Karpas-422 (cell line): ENCODE results near the gene FKBP15. TPM values are rescaled to one million over a fixed set of nuclear protein-coding genes. Genes with fewer than 3 reads are reported as not detected.

Experiments
- DNase-seq: peaks from one replicate; pipeline ENCODE4 v3.0.0-alpha.2; 2015
- H2AFZ ChIP-seq: fragments of 200-600 bp; sonication (generic); 2 replicates; pipeline ENCODE4 v1.6.1; 2014; ENCODE audit warnings: antibody characterized with exemption, low read length, mixed read lengths
- H3K27ac ChIP-seq: fragments of 200-600 bp; sonication (generic); 2 replicates; pipeline ENCODE4 v1.5.1; 2014; ENCODE audit warnings: mild to moderate bottlenecking, low read length, moderate library complexity
- H3K27me3 ChIP-seq: fragments of 200-600 bp; sonication (generic); 2 replicates; pipeline ENCODE4 v1.6.1; 2014; ENCODE audit warnings: low read length, mixed read lengths
- H3K36me3 ChIP-seq: fragments of 200-600 bp; sonication (generic); 2 replicates; pipeline ENCODE4 v1.6.1; 2014; ENCODE audit warnings: low read length, mixed read lengths; ENCODE audit not compliant: insufficient read depth
- H3K4me1 ChIP-seq: fragments of 200-600 bp; sonication (generic); 2 replicates; pipeline ENCODE4 v1.6.1; 2014; ENCODE audit warnings: mild to moderate bottlenecking, low read length, mixed read lengths
- H3K4me2 ChIP-seq: fragments of 200-600 bp; sonication (generic); 2 replicates; pipeline ENCODE4 v1.6.1; 2014; ENCODE audit warnings: low read length, low read depth, mild to moderate bottlenecking; ENCODE audit not compliant: poor library complexity, severe bottlenecking
- H3K4me3 ChIP-seq: fragments of 200-600 bp; sonication (generic); 2 replicates; pipeline ENCODE4 v1.5.1; 2014; ENCODE audit warnings: mild to moderate bottlenecking, antibody characterized with exemption, low read length, mixed read lengths
- H3K79me2 ChIP-seq: fragments of 200-600 bp; sonication (generic); 2 replicates; pipeline ENCODE4 v1.6.1; 2014; ENCODE audit warnings: mild to moderate bottlenecking, low read length, mixed read lengths
- H3K9ac ChIP-seq: fragments of 200-600 bp; sonication (generic); 2 replicates; pipeline ENCODE4 v1.6.0; 2014; ENCODE audit warnings: low read length
- H3K9me2 ChIP-seq: fragments of 200-600 bp; sonication (generic), shearing (Covaris generic); replicated peaks from 2 replicates; pipeline ENCODE4 v1.6.0; 2014; ENCODE audit warnings: mild to moderate bottlenecking, low read length, moderate library complexity; ENCODE audit not compliant: insufficient read depth
- H3K9me3 ChIP-seq: fragments of 300-700, 200-600 bp; sonication (generic); 2 replicates; pipeline ENCODE4 v1.6.1; 2014; ENCODE audit warnings: low read length, mixed read lengths
- H4K20me1 ChIP-seq: fragments of 200-600 bp; sonication (generic); 2 replicates; pipeline ENCODE4 v1.6.1; 2014; ENCODE audit warnings: mild to moderate bottlenecking, antibody characterized with exemption, low read length, low read depth; ENCODE audit not compliant: insufficient read depth
- total RNA-seq: library from RNA; depleted of rRNA; stranded (reverse); fragments of >200 nt; shearing (Covaris generic); gene quantifications from 2 replicates; pipeline ENCODE4 v1.2.3, GENCODE V29; 2014; ENCODE audit warnings: low replicate concordance

FKBP15 gene
- total RNA-seq, 1 experiment from 2014 or later: 65.1 TPM

DNA sequence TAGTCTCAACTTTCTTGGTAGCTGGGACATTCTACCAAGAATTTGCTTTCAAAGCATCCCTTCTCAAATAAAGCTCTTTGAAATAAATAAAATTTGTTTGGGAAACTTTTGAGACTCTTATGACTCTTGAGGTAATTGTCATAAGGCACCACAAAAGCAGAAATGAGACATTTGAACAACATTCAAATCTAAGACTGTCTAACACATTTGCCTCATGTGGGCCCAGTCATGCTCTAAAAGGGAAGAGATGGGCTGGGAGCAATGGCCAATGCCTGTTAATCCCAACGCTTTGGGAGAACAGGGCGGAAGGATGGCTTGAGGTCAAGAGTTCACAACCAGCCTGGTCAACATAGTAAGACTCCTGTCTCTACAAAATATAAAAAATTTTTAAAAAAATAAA lies 43.8 kb downstream of the FKBP15 start:
- no peak for DNase-seq
- Histone ChIP-seq H3K4me3 (no peak overlapping the region), H3K36me3 (peaks cover 81% of the 10 kb centered on the region), H3K27ac (no peak overlapping the region), H3K9me2 (no peaks in the 10 kb centered on the region), H3K9me3 (no peaks in the 10 kb centered on the region), H2AFZ (no peak overlapping the region), H3K4me1 (no peaks in the 10 kb centered on the region), H3K9ac (no peak overlapping the region), H4K20me1 (no peaks in the 10 kb centered on the region), H3K4me2 (no peak overlapping the region), H3K27me3 (no peaks in the 10 kb centered on the region), H3K79me2 (peaks cover 4% of the 10 kb centered on the region; the same call in 1 of the 2 replicates)

- H2AFZ ChIP-seq: no peak overlapping the region
- no peak overlapping the region for H3K9ac ChIP-seq
- H3K9me2 ChIP-seq: no peaks in the 10 kb centered on the region
- no peaks in the 10 kb centered on the region for H3K4me1 ChIP-seq
- H3K27ac ChIP-seq: no peak overlapping the region
- no peak overlapping the region for H3K4me2 ChIP-seq
- H3K27me3 ChIP-seq: no peaks in the 10 kb centered on the region
- H3K9me3 ChIP-seq: no peaks in the 10 kb centered on the region
- H3K79me2 ChIP-seq: peaks cover 4% of the 10 kb centered on the region; the same call in 1 of the 2 replicates
- no peaks in the 10 kb centered on the region for H4K20me1 ChIP-seq
- peaks cover 79% of the 10 kb centered on the region for H3K36me3 ChIP-seq
- DNase-seq: no peak
- H3K4me3 ChIP-seq: no peak overlapping the region
These were observed 44.3 kb downstream of the FKBP15 start for GRCh38 chr9:113176803-113177202.

DNA sequence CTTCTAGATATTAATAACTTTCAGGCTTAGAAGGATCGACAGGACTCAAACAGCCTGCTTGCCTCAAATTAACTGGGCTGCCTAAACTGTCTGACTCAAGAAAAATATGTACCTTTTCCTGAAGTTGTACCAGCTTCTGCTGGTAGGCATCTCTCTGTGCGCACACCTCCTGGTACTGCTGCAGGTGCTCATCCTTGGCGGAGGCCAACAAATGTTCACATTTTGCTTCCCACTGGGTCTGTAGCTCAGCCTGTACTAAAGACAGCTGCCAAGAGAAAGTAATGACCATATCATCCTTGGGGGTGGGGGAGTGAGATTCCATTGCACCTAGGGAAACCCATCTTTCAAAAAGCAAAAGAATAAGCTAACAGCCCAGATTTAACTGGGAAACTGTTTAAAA lies 47.7 kb downstream of the FKBP15 start:
- Histone ChIP-seq H3K9me2 (no peaks in the 10 kb centered on the region), H3K27ac (no peak overlapping the region), H3K4me2 (no peak overlapping the region), H3K9ac (no peak overlapping the region), H4K20me1 (no peaks in the 10 kb centered on the region), H3K4me1 (no peaks in the 10 kb centered on the region), H2AFZ (no peak overlapping the region), H3K27me3 (no peaks in the 10 kb centered on the region), H3K79me2 (peaks cover 4% of the 10 kb centered on the region; the same call in 1 of the 2 replicates), H3K9me3 (no peaks in the 10 kb centered on the region), H3K4me3 (no peak overlapping the region), H3K36me3 (peaks cover 80% of the 10 kb centered on the region)
- no peak for DNase-seq

DNA sequence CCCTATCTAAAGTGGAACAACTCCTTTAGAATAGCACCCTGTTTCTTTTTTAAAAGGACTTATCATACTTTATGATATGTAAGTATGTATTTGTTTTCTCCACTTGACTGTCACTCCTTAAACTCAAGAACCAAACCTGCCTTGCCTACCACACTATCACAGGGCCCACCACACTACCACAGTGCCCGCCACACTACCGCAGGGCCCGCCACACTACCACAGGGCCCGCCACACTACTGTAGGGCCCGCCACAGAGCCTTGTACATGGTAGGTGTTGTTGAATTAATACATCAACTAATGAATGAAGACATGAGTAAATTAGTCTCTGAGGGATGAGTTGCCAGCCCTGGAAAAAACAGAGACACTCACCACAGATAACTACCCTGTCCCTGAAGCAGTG lies 52.3 kb downstream of the FKBP15 start:
- H3K27me3 ChIP-seq: no peaks in the 10 kb centered on the region
- H3K9me2 ChIP-seq: no peaks in the 10 kb centered on the region
- no peak overlapping the region for H3K4me2 ChIP-seq
- H2AFZ ChIP-seq: no peak overlapping the region
- no peak for DNase-seq
- no peaks in the 10 kb centered on the region for H3K79me2 ChIP-seq
- H3K36me3 ChIP-seq: peaks cover 59% of the 10 kb centered on the region
- H3K4me3 ChIP-seq: no peak overlapping the region
- no peaks in the 10 kb centered on the region for H3K4me1 ChIP-seq
- H3K9ac ChIP-seq: no peak overlapping the region
- H3K9me3 ChIP-seq: no peaks in the 10 kb centered on the region
- H3K27ac ChIP-seq: no peak overlapping the region
- no peaks in the 10 kb centered on the region for H4K20me1 ChIP-seq

DNA sequence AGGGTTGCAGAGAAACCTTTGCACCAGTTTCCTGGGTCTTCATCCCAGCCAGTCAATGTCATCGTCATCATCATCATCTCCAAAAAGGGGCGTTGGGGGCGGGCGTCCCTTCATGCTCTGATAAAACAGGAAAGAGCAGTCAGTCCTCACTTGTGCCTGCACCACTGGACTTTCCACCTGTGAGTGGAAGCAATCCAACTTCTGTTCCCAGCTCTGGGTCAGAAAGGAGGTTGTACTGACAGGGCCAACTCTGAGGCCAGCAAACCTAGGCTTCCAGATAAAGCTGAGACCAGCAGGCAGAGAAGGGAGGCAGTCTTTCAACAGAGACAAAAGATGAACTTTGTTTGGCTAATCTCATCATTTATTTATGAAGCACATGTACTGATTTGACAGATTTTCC lies 55.0 kb downstream of the FKBP15 start:
- DNase-seq: no peak
- H3K4me1 ChIP-seq: no peaks in the 10 kb centered on the region
- no peak overlapping the region for H3K27ac ChIP-seq
- H3K27me3 ChIP-seq: no peaks in the 10 kb centered on the region
- H4K20me1 ChIP-seq: no peaks in the 10 kb centered on the region
- H3K4me3 ChIP-seq: no peak overlapping the region
- H2AFZ ChIP-seq: no peak overlapping the region
- no peak overlapping the region for H3K9ac ChIP-seq
- H3K9me3 ChIP-seq: no peaks in the 10 kb centered on the region
- H3K9me2 ChIP-seq: no peaks in the 10 kb centered on the region
- H3K36me3 ChIP-seq: peaks cover 57% of the 10 kb centered on the region
- H3K4me2 ChIP-seq: no peak overlapping the region
- H3K79me2 ChIP-seq: no peaks in the 10 kb centered on the region

GRCh38 chr9:113164536-113165300 lies 56.4 kb downstream of the FKBP15 start:
- no peaks in the 10 kb centered on the region for H4K20me1 ChIP-seq
- H3K27me3 ChIP-seq: no peaks in the 10 kb centered on the region
- no peak overlapping the region for H3K9ac ChIP-seq
- no peak overlapping the region for H2AFZ ChIP-seq
- no peak overlapping the region for H3K4me2 ChIP-seq
- no peaks in the 10 kb centered on the region for H3K79me2 ChIP-seq
- peaks cover 52% of the 10 kb centered on the region; the same call in 1 of the 2 replicates for H3K36me3 ChIP-seq
- H3K9me3 ChIP-seq: no peaks in the 10 kb centered on the region
- no peak for DNase-seq
- H3K4me3 ChIP-seq: no peak overlapping the region
- H3K27ac ChIP-seq: no peak overlapping the region
- no peaks in the 10 kb centered on the region for H3K4me1 ChIP-seq
- no peaks in the 10 kb centered on the region for H3K9me2 ChIP-seq

GRCh38 chr9:113163001-113163400 lies 58.1 kb downstream of the FKBP15 start:
- Histone ChIP-seq H3K27me3 (no peaks in the 10 kb centered on the region), H3K4me1 (no peaks in the 10 kb centered on the region), H3K79me2 (no peaks in the 10 kb centered on the region), H4K20me1 (no peaks in the 10 kb centered on the region), H2AFZ (no peak overlapping the region), H3K9me2 (no peaks in the 10 kb centered on the region), H3K4me2 (no peak overlapping the region), H3K36me3 (peaks cover 37% of the 10 kb centered on the region; the same call in 1 of the 2 replicates), H3K9ac (no peak overlapping the region), H3K9me3 (no peaks in the 10 kb centered on the region), H3K27ac (no peak overlapping the region), H3K4me3 (no peak overlapping the region)
- DNase-seq: no peak

GRCh38 chr9:113160571-113160970 lies 60.5 kb downstream of the FKBP15 start:
- H3K27ac ChIP-seq: no peak overlapping the region
- H3K4me2 ChIP-seq: no peak overlapping the region
- no peaks in the 10 kb centered on the region for H3K9me2 ChIP-seq
- no peaks in the 10 kb centered on the region for H3K9me3 ChIP-seq
- H3K36me3 ChIP-seq: peaks cover 33% of the 10 kb centered on the region; the same call in 1 of the 2 replicates
- no peak overlapping the region for H2AFZ ChIP-seq
- no peaks in the 10 kb centered on the region for H4K20me1 ChIP-seq
- H3K27me3 ChIP-seq: no peaks in the 10 kb centered on the region
- no peaks in the 10 kb centered on the region for H3K79me2 ChIP-seq
- peaks cover 17% of the 10 kb centered on the region for H3K4me1 ChIP-seq
- no peak overlapping the region for H3K4me3 ChIP-seq
- H3K9ac ChIP-seq: no peak overlapping the region
- no peak for DNase-seq
